Activated naive CD8-positive, alpha-beta T cell (primary cell): ENCODE data around the gene ITGA2.

Experiments
- H3K27ac Mint-ChIP-seq: one replicate; pipeline ENCODE4 v1.8.0; 2021; ENCODE audit warnings: mixed read lengths
- H3K27me3 Mint-ChIP-seq: one replicate; pipeline ENCODE4 v1.8.0; 2021; ENCODE audit warnings: mixed read lengths
- H3K36me3 Mint-ChIP-seq: one replicate; pipeline ENCODE4 v1.8.0; 2021; ENCODE audit warnings: mixed read lengths
- H3K4me1 Mint-ChIP-seq: one replicate; pipeline ENCODE4 v1.8.0; 2021; ENCODE audit warnings: low read depth, mixed read lengths
- H3K4me3 Mint-ChIP-seq: one replicate; pipeline ENCODE4 v1.8.0; 2021; ENCODE audit warnings: mild to moderate bottlenecking, mixed read lengths
- H3K9me3 Mint-ChIP-seq: one replicate; pipeline ENCODE4 v1.8.0; 2021; ENCODE audit warnings: low read depth, mixed read lengths

The ITGA2 gene

GRCh38 chr5:52977264-52977897 lies 11.8 kb upstream of the ITGA2 start:
- Mint-ChIP-seq H3K4me3 (no peak overlapping the region), H3K36me3 (peaks cover 7% of the 10 kb centered on the region), H3K4me1 (no peaks in the 10 kb centered on the region), H3K27ac (no peak overlapping the region), H3K27me3 (peaks cover 7% of the 10 kb centered on the region), H3K9me3 (peaks cover 5% of the 10 kb centered on the region)

GRCh38 chr5:52981507-52981906 lies 7.6 kb upstream of the ITGA2 start:
- Mint-ChIP-seq H3K9me3 (no peaks in the 10 kb centered on the region), H3K27ac (no peak overlapping the region), H3K36me3 (peaks cover 4% of the 10 kb centered on the region), H3K4me3 (no peak overlapping the region), H3K4me1 (peaks cover 2% of the 10 kb centered on the region), H3K27me3 (peaks cover 11% of the 10 kb centered on the region)

GRCh38 chr5:52983731-52984636 lies 5.2 kb upstream of the ITGA2 start:
- H3K27ac Mint-ChIP-seq: no peak overlapping the region
- peaks cover 16% of the 10 kb centered on the region for H3K4me1 Mint-ChIP-seq
- no peaks in the 10 kb centered on the region for H3K36me3 Mint-ChIP-seq
- no peaks in the 10 kb centered on the region for H3K9me3 Mint-ChIP-seq
- no peak overlapping the region for H3K4me3 Mint-ChIP-seq
- peaks cover 13% of the 10 kb centered on the region for H3K27me3 Mint-ChIP-seq

GRCh38 chr5:52985306-52985705 lies 3.8 kb upstream of the ITGA2 start:
- no peak overlapping the region for H3K4me3 Mint-ChIP-seq
- H3K4me1 Mint-ChIP-seq: peaks cover 20% of the 10 kb centered on the region
- peaks cover 9% of the 10 kb centered on the region for H3K27me3 Mint-ChIP-seq
- H3K9me3 Mint-ChIP-seq: no peaks in the 10 kb centered on the region
- H3K36me3 Mint-ChIP-seq: no peaks in the 10 kb centered on the region
- no peak overlapping the region for H3K27ac Mint-ChIP-seq

GRCh38 chr5:52987711-52988331 lies 1.3 kb upstream of the ITGA2 start:
- H3K27me3 Mint-ChIP-seq: peaks cover 10% of the 10 kb centered on the region
- peak overlapping the region; percentile 11 for H3K27ac Mint-ChIP-seq
- H3K9me3 Mint-ChIP-seq: no peaks in the 10 kb centered on the region
- H3K4me3 Mint-ChIP-seq: peak overlapping the region; percentile 82
- peaks cover 20% of the 10 kb centered on the region for H3K4me1 Mint-ChIP-seq
- no peaks in the 10 kb centered on the region for H3K36me3 Mint-ChIP-seq

- H3K27me3 Mint-ChIP-seq: peaks cover 10% of the 10 kb centered on the region
- H3K27ac Mint-ChIP-seq: no peak overlapping the region
- peaks cover 20% of the 10 kb centered on the region for H3K4me1 Mint-ChIP-seq
- H3K36me3 Mint-ChIP-seq: no peaks in the 10 kb centered on the region
- no peaks in the 10 kb centered on the region for H3K9me3 Mint-ChIP-seq
- peak overlapping the region; percentile 82 for H3K4me3 Mint-ChIP-seq
These were observed 672 bp upstream of the ITGA2 start for GRCh38 chr5:52988335-52989024.

- H3K9me3 Mint-ChIP-seq: no peaks in the 10 kb centered on the region
- peaks cover 9% of the 10 kb centered on the region for H3K27me3 Mint-ChIP-seq
- no peaks in the 10 kb centered on the region for H3K36me3 Mint-ChIP-seq
- H3K4me1 Mint-ChIP-seq: peaks cover 19% of the 10 kb centered on the region
- peak overlapping the region; percentile 77 for H3K4me3 Mint-ChIP-seq
- H3K27ac Mint-ChIP-seq: no peak overlapping the region
These were observed 802 bp downstream of the ITGA2 start for GRCh38 chr5:52989781-52990527.

- Mint-ChIP-seq H3K9me3 (no peaks in the 10 kb centered on the region), H3K36me3 (no peaks in the 10 kb centered on the region), H3K27ac (no peak overlapping the region), H3K4me1 (peaks cover 19% of the 10 kb centered on the region), H3K4me3 (peak overlapping the region; percentile 77), H3K27me3 (peaks cover 9% of the 10 kb centered on the region)
These were observed 1.4 kb downstream of the ITGA2 start for GRCh38 chr5:52990528-52990925.

GRCh38 chr5:52993367-52993766 lies 4.2 kb downstream of the ITGA2 start:
- peaks cover 4% of the 10 kb centered on the region for H3K27me3 Mint-ChIP-seq
- H3K27ac Mint-ChIP-seq: no peak overlapping the region
- peaks cover 7% of the 10 kb centered on the region for H3K4me1 Mint-ChIP-seq
- no peak overlapping the region for H3K4me3 Mint-ChIP-seq
- H3K36me3 Mint-ChIP-seq: no peaks in the 10 kb centered on the region
- no peaks in the 10 kb centered on the region for H3K9me3 Mint-ChIP-seq

- H3K4me1 Mint-ChIP-seq: peaks cover 4% of the 10 kb centered on the region
- peaks cover 2% of the 10 kb centered on the region for H3K27me3 Mint-ChIP-seq
- no peak overlapping the region for H3K4me3 Mint-ChIP-seq
- H3K36me3 Mint-ChIP-seq: no peaks in the 10 kb centered on the region
- no peaks in the 10 kb centered on the region for H3K9me3 Mint-ChIP-seq
- no peak overlapping the region for H3K27ac Mint-ChIP-seq
These were observed 5.1 kb downstream of the ITGA2 start for GRCh38 chr5:52994266-52994665.

- Mint-ChIP-seq H3K27me3 (peaks cover 2% of the 10 kb centered on the region), H3K27ac (no peak overlapping the region), H3K4me1 (peaks cover 2% of the 10 kb centered on the region), H3K9me3 (no peaks in the 10 kb centered on the region), H3K36me3 (no peaks in the 10 kb centered on the region), H3K4me3 (no peak overlapping the region)
These were observed 5.9 kb downstream of the ITGA2 start for GRCh38 chr5:52995095-52995494.

- Mint-ChIP-seq H3K27ac (no peak overlapping the region), H3K4me1 (no peaks in the 10 kb centered on the region), H3K4me3 (no peak overlapping the region), H3K27me3 (peaks cover 2% of the 10 kb centered on the region), H3K9me3 (no peaks in the 10 kb centered on the region), H3K36me3 (no peaks in the 10 kb centered on the region)
These were observed 6.8 kb downstream of the ITGA2 start for GRCh38 chr5:52995914-52996313.

- no peaks in the 10 kb centered on the region for H3K36me3 Mint-ChIP-seq
These were observed 7.8 kb downstream of the ITGA2 start for GRCh38 chr5:52996979-52997378.

GRCh38 chr5:52997424-52997823 lies 8.3 kb downstream of the ITGA2 start:
- H3K36me3 Mint-ChIP-seq: no peaks in the 10 kb centered on the region
- no peaks in the 10 kb centered on the region for H3K4me1 Mint-ChIP-seq
- H3K4me3 Mint-ChIP-seq: no peak overlapping the region
- H3K27me3 Mint-ChIP-seq: peaks cover 1% of the 10 kb centered on the region
- H3K27ac Mint-ChIP-seq: no peak overlapping the region
- no peaks in the 10 kb centered on the region for H3K9me3 Mint-ChIP-seq

More at GRCh38 chr5:52996979-52997378, 7.8 kb downstream of the ITGA2 start:
- Mint-ChIP-seq H3K9me3 (no peaks in the 10 kb centered on the region), H3K4me3 (no peak overlapping the region), H3K27me3 (peaks cover 2% of the 10 kb centered on the region), H3K4me1 (no peaks in the 10 kb centered on the region), H3K27ac (no peak overlapping the region)
